Central memory CD8-positive, alpha-beta T cell (primary cell): Measurements from ENCODE around the gene PDZD8.

ENCODE experiments used
- ATAC-seq: fragments of 150-1000 bp; cut with Tn5 transposase; replicated peaks from 2 replicates; pipeline ENCODE4 v1.10.0; 2022; ENCODE audit warnings: mild to moderate bottlenecking, moderate FRiP score, moderate number of reproducible peaks; ENCODE audit not compliant: poor library complexity, severe bottlenecking; ENCODE audit errors: extremely low read depth
- DNase-seq, 2 donors: peaks; one replicate each; pipeline ENCODE4 v3.0.0; 2021; ENCODE audit warnings: low spot score in 2 of 2
- H3K27ac Mint-ChIP-seq: one replicate; pipeline ENCODE4 v1.8.0; 2022; ENCODE audit warnings: low read depth, mild to moderate bottlenecking, moderate library complexity, mixed read lengths
- H3K27me3 Mint-ChIP-seq: one replicate; pipeline ENCODE4 v1.8.0; 2022; ENCODE audit warnings: mixed read lengths
- H3K36me3 Mint-ChIP-seq: one replicate; pipeline ENCODE4 v1.8.0; 2022; ENCODE audit warnings: mild to moderate bottlenecking, moderate library complexity, mixed read lengths; ENCODE audit not compliant: insufficient read depth
- H3K4me1 Mint-ChIP-seq: one replicate; pipeline ENCODE4 v1.8.0; 2022; ENCODE audit warnings: mixed read lengths
- H3K4me3 Mint-ChIP-seq: one replicate; pipeline ENCODE4 v1.8.0; 2022; ENCODE audit warnings: mild to moderate bottlenecking, moderate library complexity, mixed read lengths
- H3K9me3 Mint-ChIP-seq: one replicate; pipeline ENCODE4 v1.8.0; 2022; ENCODE audit warnings: mixed read lengths

Gene PDZD8

GRCh38 chr10:117351996-117352395 lies 23.2 kb downstream of the PDZD8 start:
- no peak for DNase-seq
- no peak for ATAC-seq
- H3K4me3 Mint-ChIP-seq = no peak overlapping the region
- H3K27ac Mint-ChIP-seq = no peak overlapping the region
- peaks cover 3% of the 10 kb centered on the region for H3K36me3 Mint-ChIP-seq
- peaks cover 62% of the 10 kb centered on the region for H3K4me1 Mint-ChIP-seq
- no peaks in the 10 kb centered on the region for H3K9me3 Mint-ChIP-seq
- H3K27me3 Mint-ChIP-seq = no peaks in the 10 kb centered on the region

DNA sequence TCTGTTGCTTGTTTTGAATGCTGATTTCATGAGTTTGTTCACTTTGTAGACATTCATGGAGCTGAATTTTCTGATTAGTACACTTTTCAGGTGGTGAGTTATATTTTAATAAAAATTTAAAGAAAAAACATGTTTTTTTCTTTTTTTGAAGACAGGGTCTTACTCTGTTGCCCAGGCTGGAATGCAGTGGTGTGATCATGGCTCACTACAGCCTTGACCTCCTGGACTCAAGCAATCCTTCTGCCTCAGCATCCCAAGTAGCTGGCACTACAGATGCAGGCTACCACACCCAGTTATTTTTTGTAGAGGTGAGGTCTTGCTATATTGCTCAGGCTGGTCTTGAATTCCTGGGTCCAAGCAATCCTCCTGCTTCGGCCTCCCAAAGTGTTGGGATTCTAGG lies 23.7 kb downstream of the PDZD8 start:
- Mint-ChIP-seq H3K4me3 (no peak overlapping the region), H3K36me3 (peaks cover 4% of the 10 kb centered on the region), H3K27ac (no peak overlapping the region), H3K9me3 (no peaks in the 10 kb centered on the region), H3K27me3 (no peaks in the 10 kb centered on the region), H3K4me1 (peaks cover 67% of the 10 kb centered on the region)
- DNase-seq (no peak), ATAC-seq (no peak)

- H3K4me1 Mint-ChIP-seq = peaks cover 69% of the 10 kb centered on the region
- no peak for DNase-seq
These were observed 24.3 kb downstream of the PDZD8 start for GRCh38 chr10:117350909-117351308.

GRCh38 chr10:117348236-117348635 lies 27.0 kb downstream of the PDZD8 start:
- Mint-ChIP-seq H3K9me3 (no peaks in the 10 kb centered on the region), H3K27ac (no peak overlapping the region), H3K27me3 (no peaks in the 10 kb centered on the region), H3K4me1 (peaks cover 66% of the 10 kb centered on the region), H3K4me3 (no peak overlapping the region), H3K36me3 (peaks cover 4% of the 10 kb centered on the region)
- DNase-seq (no peak), ATAC-seq (no peak)

More at GRCh38 chr10:117350909-117351308, 24.3 kb downstream of the PDZD8 start:
- Mint-ChIP-seq H3K27me3 (no peaks in the 10 kb centered on the region), H3K9me3 (no peaks in the 10 kb centered on the region), H3K36me3 (peaks cover 4% of the 10 kb centered on the region), H3K4me3 (no peak overlapping the region), H3K27ac (no peak overlapping the region)
- ATAC-seq = no peak

DNA sequence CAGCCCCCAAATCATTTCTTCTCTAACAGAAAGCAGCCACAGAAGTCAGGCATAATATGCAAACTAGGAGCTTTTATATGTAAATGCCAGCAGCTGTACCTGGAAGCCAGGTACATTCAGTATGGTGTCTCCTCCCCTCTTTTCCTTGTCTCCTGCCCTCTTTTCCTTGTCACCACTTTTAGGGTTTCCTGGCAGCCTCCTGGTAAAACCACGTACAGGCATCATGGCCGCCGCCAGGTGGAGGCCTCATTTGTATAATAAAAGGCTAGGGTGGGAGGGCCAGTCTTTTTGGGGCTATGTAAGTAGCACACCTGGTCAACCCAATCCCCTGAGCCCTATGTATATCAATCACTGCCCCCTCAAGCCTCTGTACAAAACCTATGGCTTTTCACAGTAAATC lies 28.7 kb downstream of the PDZD8 start:
- Mint-ChIP-seq H3K4me3 (no peak overlapping the region), H3K9me3 (no peaks in the 10 kb centered on the region), H3K36me3 (peaks cover 6% of the 10 kb centered on the region), H3K4me1 (peaks cover 65% of the 10 kb centered on the region), H3K27ac (peak overlapping the region; percentile 20), H3K27me3 (no peaks in the 10 kb centered on the region)
- no peak for ATAC-seq
- DNase-seq = no peak

DNA sequence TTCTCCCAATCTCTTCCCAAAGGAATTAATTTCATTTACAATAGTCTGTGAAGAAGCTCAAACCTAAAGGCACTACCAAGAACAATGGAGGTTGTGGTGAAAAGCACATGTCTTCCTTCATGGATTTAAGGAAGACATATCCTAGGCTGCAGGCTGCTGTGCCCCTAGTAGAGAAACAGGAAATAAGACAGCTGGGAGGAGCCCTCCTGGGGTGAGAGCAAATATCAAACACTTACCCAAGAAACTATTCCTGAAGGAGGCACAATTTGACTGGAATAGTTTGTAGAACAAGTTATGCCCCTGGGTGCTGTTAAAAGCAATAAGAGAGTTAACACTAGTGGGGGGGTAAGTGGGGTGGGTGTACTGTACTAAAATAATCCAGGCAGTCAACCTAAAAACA lies 30.1 kb downstream of the PDZD8 start:
- Mint-ChIP-seq H3K9me3 (no peaks in the 10 kb centered on the region), H3K4me3 (no peak overlapping the region), H3K4me1 (peaks cover 68% of the 10 kb centered on the region), H3K27ac (no peak overlapping the region), H3K27me3 (no peaks in the 10 kb centered on the region), H3K36me3 (peaks cover 4% of the 10 kb centered on the region)
- no peak for ATAC-seq
- DNase-seq = no peak

- DNase-seq = no peak
- Mint-ChIP-seq H3K27me3 (no peaks in the 10 kb centered on the region), H3K9me3 (no peaks in the 10 kb centered on the region), H3K4me1 (peaks cover 54% of the 10 kb centered on the region), H3K4me3 (peak overlapping the region; percentile 10), H3K27ac (peak overlapping the region; percentile 5), H3K36me3 (peaks cover 3% of the 10 kb centered on the region)
- ATAC-seq = no peak
These were observed 32.6 kb downstream of the PDZD8 start for GRCh38 chr10:117342641-117343040.

- peaks cover 7% of the 10 kb centered on the region for H3K36me3 Mint-ChIP-seq
- ATAC-seq (no peak), DNase-seq (no peak)
- no peaks in the 10 kb centered on the region for H3K9me3 Mint-ChIP-seq
- no peak overlapping the region for H3K4me3 Mint-ChIP-seq
- H3K27me3 Mint-ChIP-seq = no peaks in the 10 kb centered on the region
- H3K4me1 Mint-ChIP-seq = peaks cover 47% of the 10 kb centered on the region
- H3K27ac Mint-ChIP-seq = no peak overlapping the region
These were observed 34.2 kb downstream of the PDZD8 start for GRCh38 chr10:117341061-117341460.

- H3K27ac Mint-ChIP-seq = no peak overlapping the region
- DNase-seq (no peak), ATAC-seq (no peak)
- no peak overlapping the region for H3K4me3 Mint-ChIP-seq
- H3K36me3 Mint-ChIP-seq = peaks cover 9% of the 10 kb centered on the region
- H3K9me3 Mint-ChIP-seq = no peaks in the 10 kb centered on the region
- H3K4me1 Mint-ChIP-seq = peaks cover 47% of the 10 kb centered on the region
- no peaks in the 10 kb centered on the region for H3K27me3 Mint-ChIP-seq
These were observed 35.3 kb downstream of the PDZD8 start for GRCh38 chr10:117339979-117340378.

DNA sequence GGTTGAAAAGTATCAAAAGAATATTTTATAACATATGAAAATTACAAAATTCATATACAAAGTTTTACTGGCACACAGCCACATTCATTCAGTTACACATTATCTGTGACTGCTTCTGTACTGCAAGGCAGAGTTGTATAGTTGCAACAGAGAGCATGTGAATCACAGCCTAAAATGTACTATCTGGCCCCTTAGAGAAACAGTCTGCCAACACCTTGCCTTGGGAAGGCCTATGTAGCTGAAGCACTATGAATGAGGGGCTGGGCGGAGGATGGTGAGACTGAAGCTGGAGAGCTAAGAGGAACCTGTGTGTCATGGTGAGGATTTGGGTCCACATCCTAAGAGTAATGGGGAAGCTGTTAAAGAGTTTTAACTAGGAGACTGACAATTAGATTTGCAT lies 35.7 kb downstream of the PDZD8 start:
- H3K27me3 Mint-ChIP-seq = no peaks in the 10 kb centered on the region
- no peak for DNase-seq
- no peaks in the 10 kb centered on the region for H3K9me3 Mint-ChIP-seq
- H3K27ac Mint-ChIP-seq = no peak overlapping the region
- peaks cover 11% of the 10 kb centered on the region for H3K36me3 Mint-ChIP-seq
- H3K4me3 Mint-ChIP-seq = no peak overlapping the region
- H3K4me1 Mint-ChIP-seq = peaks cover 43% of the 10 kb centered on the region
- no peak for ATAC-seq

GRCh38 chr10:117334926-117335325 lies 40.3 kb downstream of the PDZD8 start:
- ATAC-seq (no peak), DNase-seq (no peak)
- Mint-ChIP-seq H3K4me1 (peaks cover 27% of the 10 kb centered on the region), H3K27ac (no peak overlapping the region), H3K9me3 (no peaks in the 10 kb centered on the region), H3K4me3 (no peak overlapping the region), H3K36me3 (peaks cover 12% of the 10 kb centered on the region), H3K27me3 (no peaks in the 10 kb centered on the region)

GRCh38 chr10:117334066-117334465 lies 41.2 kb downstream of the PDZD8 start:
- ATAC-seq (no peak), DNase-seq (no peak)
- Mint-ChIP-seq H3K4me3 (no peak overlapping the region), H3K36me3 (peaks cover 15% of the 10 kb centered on the region), H3K4me1 (peaks cover 32% of the 10 kb centered on the region), H3K27ac (no peak overlapping the region), H3K9me3 (no peaks in the 10 kb centered on the region), H3K27me3 (no peaks in the 10 kb centered on the region)

GRCh38 chr10:117327262-117327661 lies 48.0 kb downstream of the PDZD8 start:
- Mint-ChIP-seq H3K9me3 (no peaks in the 10 kb centered on the region), H3K4me3 (no peak overlapping the region), H3K27ac (no peak overlapping the region), H3K27me3 (no peaks in the 10 kb centered on the region), H3K4me1 (peaks cover 46% of the 10 kb centered on the region), H3K36me3 (peaks cover 7% of the 10 kb centered on the region)
- DNase-seq (no peak), ATAC-seq (no peak)

GRCh38 chr10:117324367-117324766 lies 50.9 kb downstream of the PDZD8 start:
- ATAC-seq (no peak), DNase-seq (no peak)
- peaks cover 29% of the 10 kb centered on the region for H3K4me1 Mint-ChIP-seq
- H3K36me3 Mint-ChIP-seq = peaks cover 3% of the 10 kb centered on the region
- no peak overlapping the region for H3K27ac Mint-ChIP-seq
- H3K9me3 Mint-ChIP-seq = no peaks in the 10 kb centered on the region
- H3K4me3 Mint-ChIP-seq = no peak overlapping the region
- no peaks in the 10 kb centered on the region for H3K27me3 Mint-ChIP-seq
